Stimulated activated CD8-positive, alpha-beta memory T cell treated with anti-CD3 and anti-CD28 coated beads, Interleukin-15, amount 100 ng/mL, for 4 hours (primary cell): ENCODE data around the gene SORCS2.

Source experiments
- DNase-seq, 2 donors: peaks; one replicate each; pipeline ENCODE4 v3.0.0-alpha.2; 2020; ENCODE audit warnings: low read depth in 2 of 2

SORCS2 gene

GRCh38 chr4:7415927-7416686 is 223.8 kb downstream of the SORCS2 start:
- DNase-seq = no peak

GRCh38 chr4:7416745-7417432 is 224.6 kb downstream of the SORCS2 start:
- no peak for DNase-seq

GRCh38 chr4:7417639-7418038 is 225.3 kb downstream of the SORCS2 start:
- no peak for DNase-seq

GRCh38 chr4:7418131-7418943 is 226.0 kb downstream of the SORCS2 start:
- DNase-seq = no peak

GRCh38 chr4:7419961-7420660 is 227.8 kb downstream of the SORCS2 start:
- DNase-seq = no peak

- DNase-seq = no peak
Observed at GRCh38 chr4:7420661-7421040, 228.3 kb downstream of the SORCS2 start.

- DNase-seq = no peak
Observed at GRCh38 chr4:7421356-7422150, 229.2 kb downstream of the SORCS2 start.

GRCh38 chr4:7422151-7422897 is 230.0 kb downstream of the SORCS2 start:
- no peak for DNase-seq

GRCh38 chr4:7422898-7423180 is 230.5 kb downstream of the SORCS2 start:
- DNase-seq = no peak

- no peak for DNase-seq
Observed at GRCh38 chr4:7423391-7423790, 231.1 kb downstream of the SORCS2 start.

GRCh38 chr4:7423801-7424552 is 231.6 kb downstream of the SORCS2 start:
- no peak for DNase-seq

GRCh38 chr4:7424553-7425111 is 232.3 kb downstream of the SORCS2 start:
- DNase-seq = no peak

- no peak for DNase-seq
Observed at GRCh38 chr4:7425124-7425523, 232.8 kb downstream of the SORCS2 start.

GRCh38 chr4:7425591-7426468 is 233.5 kb downstream of the SORCS2 start:
- no peak for DNase-seq

- no peak for DNase-seq
Observed at GRCh38 chr4:7426525-7427171, 234.3 kb downstream of the SORCS2 start.

GRCh38 chr4:7427361-7427760 is 235.0 kb downstream of the SORCS2 start:
- no peak for DNase-seq

- no peak for DNase-seq
Observed at GRCh38 chr4:7427831-7428260, 235.5 kb downstream of the SORCS2 start.
